HG02840 (cell line): ENCODE data around the gene SCN8A.

Source experiments
- ATAC-seq: cut with Tn5 transposase; IDR thresholded peaks from one replicate; pipeline ENCODE4 v1.9.1; 2021; ENCODE audit warnings: mild to moderate bottlenecking, moderate library complexity, moderate number of reproducible peaks; ENCODE audit not compliant: unreplicated experiment, low FRiP score

SCN8A gene

DNA sequence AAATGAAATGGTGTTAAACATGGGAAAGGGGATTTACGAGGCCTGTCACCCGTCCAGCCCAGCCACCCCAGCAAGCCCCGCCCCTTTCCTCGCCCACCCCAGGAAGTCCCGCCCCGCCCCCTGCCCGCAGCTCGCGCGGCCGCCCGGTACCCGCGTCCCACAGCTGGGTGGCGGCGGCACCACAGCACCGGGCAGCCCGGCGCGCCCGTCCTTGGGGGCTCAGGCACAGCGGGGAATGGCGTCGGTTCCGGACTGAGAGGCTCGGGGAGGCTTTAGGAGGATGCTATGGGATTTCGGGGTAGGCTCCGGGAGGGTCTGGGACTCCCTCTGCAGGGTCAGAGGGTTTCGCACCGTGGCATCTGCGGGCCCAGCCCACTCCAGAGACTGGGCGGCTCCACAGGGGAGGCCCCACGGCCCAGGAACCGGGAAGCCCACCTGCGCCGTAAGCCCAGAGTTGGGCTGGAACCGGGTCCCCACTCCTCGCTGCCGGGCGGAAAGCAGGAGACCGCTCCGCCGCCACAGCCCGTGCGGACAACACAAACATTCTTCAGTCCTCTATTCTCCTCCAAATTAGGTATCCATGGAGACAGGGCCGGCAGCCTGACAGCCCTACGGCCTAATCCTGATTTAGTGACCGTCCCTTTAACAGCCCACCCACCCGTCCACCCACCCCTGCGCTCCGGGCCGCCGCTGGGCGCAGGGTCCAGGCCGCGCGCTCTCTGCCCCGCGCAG, 256.0 kb downstream of the SCN8A start:
- no peak for ATAC-seq

- ATAC-seq, result no peak
Measured at GRCh38 chr12:51847643-51848325, 256.8 kb downstream of the SCN8A start.

DNA sequence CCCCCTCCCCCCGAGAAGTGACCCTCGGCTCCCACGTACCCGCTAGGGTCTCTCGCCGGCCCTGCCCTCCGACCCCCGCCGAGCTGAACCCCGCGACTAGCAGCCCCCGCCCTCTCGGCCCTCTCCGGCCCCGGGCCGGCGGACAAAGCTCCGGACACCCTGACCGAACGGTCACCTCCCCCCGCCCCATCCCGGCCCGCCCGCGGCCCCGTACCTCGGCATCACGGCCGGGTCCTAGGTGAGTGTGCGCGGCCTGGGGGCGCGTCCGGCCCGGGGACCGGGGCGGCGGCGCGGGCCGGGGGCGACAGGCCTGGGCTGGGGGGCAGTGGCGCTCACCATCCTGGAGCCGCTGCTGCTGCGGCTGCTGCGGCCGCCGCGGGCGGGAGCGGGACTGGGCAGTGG, 257.3 kb downstream of the SCN8A start, which contains the start of gene FIGNL2:
Gene FIGNL2, minus strand, starts transcription at position 393 of the 402 bp plus-strand sequence. CDS start 26,305 bp downstream, outside the sequence.
- no peak for ATAC-seq

GRCh38 chr12:51848841-51849735, 258.1 kb downstream of the SCN8A start:
- ATAC-seq, result no peak

- no peak for ATAC-seq
Measured at GRCh38 chr12:51850081-51850964, 259.3 kb downstream of the SCN8A start.

GRCh38 chr12:51850965-51851299, 259.9 kb downstream of the SCN8A start:
- ATAC-seq, result no peak

DNA sequence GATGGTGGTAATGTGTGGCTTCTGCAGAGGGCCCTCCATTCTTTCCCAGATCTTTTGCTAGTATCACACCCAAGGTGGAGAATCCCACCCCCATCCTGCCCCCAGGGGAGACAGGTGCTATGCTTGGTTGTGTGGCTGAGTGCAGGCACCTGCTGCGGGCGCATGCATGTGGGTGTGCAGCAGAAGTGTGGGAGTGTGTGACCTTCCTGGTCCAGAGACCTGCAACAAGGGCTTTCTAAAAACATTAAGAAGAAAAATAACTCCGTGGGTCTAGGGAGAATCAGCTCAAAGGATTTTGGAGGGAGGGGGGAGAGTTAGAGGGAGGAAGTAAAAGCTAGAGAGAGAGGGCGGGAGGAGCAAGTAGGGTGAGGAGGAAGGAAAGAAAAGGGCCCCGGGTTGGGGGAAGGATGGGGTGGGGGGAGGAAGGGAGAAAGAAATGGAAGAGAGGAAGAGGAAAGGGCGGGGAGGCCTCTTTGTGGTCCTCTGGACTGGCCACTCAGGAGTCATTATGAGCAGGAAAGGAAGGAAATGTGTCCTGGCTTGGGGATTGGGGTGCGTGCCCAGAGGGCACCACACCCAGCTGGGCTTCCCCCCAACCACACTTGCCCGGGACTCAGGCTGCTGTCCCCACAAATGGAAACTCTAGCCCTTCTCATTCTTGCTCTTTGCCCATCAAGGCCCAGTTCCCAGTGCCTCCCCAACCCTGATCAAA, 260.5 kb downstream of the SCN8A start:
- ATAC-seq, result no peak

DNA sequence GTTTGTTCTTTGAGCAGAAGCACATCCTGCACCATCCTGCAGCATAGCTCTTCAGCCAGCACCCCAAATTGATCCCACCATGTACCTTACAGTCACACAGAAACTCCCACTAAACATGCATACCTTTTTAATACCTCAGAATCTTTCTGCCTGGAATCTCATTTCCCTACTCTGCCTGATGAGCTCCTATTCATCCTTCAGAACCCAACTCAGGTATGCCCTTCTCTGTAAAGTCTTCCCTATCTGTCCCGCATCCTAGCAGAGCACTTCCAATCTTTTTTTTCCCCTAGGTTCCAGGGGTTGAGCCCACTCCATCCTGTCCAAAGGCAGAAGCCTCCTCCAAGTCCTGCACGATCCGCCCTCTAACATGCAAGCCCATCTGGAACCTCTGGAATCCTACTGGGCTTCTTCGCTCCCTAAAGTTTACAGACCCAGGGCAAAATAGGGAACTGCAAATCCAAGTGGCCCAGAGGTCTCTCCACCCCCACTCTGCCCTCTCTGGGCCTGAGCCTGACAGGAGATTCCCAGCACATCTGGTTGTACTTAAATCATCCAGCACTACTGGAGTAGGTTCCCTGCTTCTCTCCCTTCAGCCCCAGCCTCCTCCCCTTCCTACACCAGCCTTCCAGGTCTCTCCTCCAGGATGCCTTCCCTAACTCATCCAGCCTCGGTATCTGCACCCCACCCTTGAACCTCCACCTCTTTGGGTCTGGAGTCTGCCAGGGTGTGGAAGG, 261.5 kb downstream of the SCN8A start:
- no peak for ATAC-seq

- no peak for ATAC-seq
Measured at GRCh38 chr12:51855586-51856428, 264.8 kb downstream of the SCN8A start.

DNA sequence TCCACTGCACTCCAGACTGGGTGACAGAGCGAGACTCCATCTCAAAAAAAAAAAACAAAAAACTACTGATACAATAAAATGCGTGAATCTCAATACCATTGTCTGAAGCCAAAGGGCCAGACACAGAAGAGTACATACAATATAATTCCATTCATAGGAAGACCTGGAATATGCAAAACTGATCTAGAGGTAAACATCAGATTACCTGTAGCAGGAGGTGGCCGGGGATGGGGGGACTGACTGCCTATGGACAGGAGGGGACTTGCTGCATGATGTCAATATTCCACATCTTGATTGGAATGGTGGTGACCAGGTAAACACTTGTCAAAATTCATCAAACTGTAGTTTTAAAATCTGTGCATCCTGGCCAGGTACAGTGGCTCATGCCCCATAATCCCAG, 270.0 kb downstream of the SCN8A start:
- ATAC-seq, result no peak
